Activated CD8-positive, alpha-beta memory T cell treated with anti-CD3 and anti-CD28 coated beads for 1 hour (primary cell): ENCODE results near the gene TSPAN16.

ENCODE experiments used
- DNase-seq, 2 donors: peaks; one replicate each; pipeline ENCODE4 v3.0.0-alpha.2; 2020; ENCODE audit warnings: low read depth in 1 of 2; ENCODE audit errors: extremely low read depth in 1 of 2

Gene TSPAN16

DNA sequence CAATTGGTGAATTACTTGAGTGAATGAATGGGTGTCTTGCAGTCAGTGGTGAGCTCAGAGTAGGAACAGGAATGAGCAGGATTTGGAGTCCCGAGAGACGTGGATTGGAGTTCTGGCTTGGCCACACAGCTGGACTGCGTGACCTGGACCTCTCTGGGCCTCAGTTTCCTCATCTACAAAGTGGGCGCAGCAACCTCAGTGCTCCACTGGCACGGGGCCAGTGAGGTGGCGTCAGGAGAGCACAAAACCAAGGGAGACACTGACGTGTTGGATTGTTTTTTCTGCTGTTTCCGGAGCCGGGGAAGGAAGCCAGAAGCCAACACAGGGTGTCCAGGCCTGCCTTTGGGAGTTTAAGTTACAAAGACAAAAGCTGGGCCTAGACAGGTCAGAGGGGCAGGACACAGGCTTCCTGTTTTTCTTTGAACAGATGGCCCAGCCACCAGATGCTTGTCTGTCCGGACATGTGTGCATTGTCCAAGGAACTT lies 27.1 kb upstream of the TSPAN16 start:
- DNase-seq: no peak

DNA sequence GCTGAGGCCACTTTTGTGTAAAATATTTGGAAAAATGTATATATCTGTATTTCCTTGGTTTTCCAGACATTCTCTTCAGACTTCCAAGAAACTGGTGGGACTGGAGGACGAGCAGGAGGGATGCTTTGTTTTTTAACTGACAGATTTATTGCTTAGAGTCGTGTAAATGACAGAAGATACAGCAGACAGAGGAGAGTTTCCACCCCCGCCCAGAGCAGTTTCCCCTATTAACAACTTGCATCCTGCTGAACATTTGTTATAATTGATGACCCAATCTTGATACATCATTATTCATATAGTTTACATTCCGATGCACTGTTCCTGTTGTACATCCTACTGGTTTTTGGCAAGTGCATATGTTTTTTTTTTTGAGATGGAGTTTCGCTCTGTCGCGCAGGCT lies 26.6 kb upstream of the TSPAN16 start:
- no peak for DNase-seq

DNA sequence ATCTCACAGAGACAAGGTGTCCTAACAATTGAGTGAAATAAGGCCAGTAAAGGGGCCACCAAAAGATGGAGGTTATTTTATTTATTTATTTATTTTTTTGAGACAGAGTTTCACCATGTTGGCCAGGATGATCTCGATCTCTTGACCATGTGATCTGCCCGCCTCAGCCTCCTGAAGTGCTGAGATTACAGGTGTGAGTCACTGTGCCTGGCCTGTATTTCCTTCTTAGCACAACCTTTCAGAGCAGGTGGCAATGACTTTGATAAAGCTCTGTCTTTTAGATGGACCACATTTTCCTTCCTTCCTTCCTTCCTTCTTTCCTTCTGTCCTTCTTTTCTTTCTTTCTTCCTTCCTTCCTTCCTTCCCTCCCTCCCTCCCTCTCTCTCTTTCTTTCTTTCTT lies 22.7 kb upstream of the TSPAN16 start:
- no peak for DNase-seq

DNA sequence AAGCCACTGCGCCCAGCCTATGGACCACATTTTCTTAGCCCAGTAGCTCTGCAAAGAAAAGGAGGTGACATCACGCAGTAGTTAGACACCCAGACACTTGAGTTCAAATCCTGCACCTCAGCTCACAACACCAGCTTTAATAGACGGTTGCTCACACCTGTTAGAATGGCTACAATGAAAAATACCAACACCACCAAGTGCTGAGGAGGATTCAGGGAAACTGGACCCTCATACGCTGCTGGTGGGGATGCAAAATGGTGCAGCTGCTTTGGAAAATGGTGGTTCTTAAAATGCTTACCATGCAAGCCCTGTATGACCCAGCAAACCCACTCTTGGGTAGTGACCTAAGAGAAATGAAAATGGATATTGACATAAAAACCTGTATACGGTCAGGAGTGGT lies 22.0 kb upstream of the TSPAN16 start:
- DNase-seq: no peak

DNA sequence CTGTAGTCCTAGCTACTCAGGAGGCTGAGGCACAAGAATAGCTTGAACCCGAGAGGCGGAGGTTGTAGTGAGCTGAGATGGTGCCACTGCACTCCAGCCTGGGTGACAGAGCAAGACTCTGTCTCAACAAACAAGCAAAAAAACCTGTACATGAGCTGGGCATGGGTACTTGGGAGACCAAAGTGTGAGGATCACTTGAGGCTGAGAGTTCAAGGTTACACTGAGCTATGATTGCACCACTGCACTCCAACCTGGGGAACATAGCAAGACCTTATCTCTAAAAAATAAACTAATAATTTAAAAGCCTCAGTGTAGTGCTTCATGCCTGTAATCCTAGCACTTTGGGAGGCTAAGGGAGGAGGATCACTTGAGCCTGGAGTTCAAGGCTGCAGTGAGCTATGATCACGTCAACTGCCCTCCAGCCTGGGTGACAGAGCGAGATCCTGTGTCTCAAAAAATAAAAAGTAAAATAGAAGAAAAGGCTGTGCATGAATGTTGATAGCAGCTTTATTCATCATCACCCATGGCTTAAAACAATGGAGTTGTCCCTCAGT lies 21.4 kb upstream of the TSPAN16 start:
- no peak for DNase-seq

DNA sequence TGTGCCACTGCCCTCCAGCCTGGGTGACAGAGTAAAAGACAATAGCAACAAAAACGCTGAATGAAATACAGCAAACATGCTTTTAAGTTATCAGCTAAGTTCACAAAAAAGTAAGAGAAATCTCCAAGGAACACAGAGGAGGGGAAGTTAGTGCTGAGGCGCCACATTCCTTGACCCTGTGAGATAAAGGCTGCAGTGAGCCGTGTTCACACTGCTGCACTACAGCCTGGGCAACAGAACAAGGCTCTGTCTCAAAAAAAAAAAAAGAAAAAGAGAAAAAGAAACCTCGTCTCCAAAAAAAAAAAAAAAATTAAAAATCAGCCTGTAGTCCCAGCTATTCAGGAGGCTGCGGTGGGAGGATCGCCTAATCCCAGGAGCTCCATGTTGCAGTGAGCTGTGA lies 17.3 kb upstream of the TSPAN16 start:
- DNase-seq: no peak

DNA sequence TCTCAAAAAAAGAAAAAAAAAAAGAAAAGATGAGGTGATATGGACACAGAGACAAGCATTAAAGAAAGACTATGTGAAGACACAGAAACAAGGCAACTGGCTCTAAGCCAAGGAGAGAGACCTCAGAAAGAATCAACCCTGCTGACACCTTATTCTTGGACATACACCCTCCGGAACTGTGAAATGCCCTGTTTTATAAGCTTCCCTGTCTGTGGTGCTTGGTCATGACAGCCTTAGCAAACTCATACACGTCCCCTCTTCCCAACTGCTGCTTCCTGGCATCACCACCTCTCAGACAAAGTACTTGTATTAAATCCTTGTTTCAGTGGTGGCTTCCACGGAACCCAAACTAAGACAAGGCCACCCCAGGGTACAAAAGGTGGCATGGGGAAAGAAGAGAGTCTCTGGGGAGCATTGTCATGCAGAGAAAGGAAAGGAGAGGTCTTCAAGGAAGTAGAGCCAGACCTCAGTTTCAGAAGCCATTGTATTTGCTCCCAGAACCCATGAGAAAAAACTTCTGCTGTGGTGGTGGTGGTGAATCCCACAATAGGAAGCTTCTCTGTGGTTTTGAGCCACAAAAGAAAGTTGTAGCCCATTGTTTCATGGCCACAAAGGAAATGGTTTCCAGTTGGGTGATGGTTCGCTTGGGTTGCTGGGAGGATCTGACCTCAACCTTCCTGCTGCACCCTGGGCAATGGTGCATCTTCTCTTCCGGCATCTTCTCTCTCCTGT lies 16.3 kb upstream of the TSPAN16 start:
- no peak for DNase-seq

DNA sequence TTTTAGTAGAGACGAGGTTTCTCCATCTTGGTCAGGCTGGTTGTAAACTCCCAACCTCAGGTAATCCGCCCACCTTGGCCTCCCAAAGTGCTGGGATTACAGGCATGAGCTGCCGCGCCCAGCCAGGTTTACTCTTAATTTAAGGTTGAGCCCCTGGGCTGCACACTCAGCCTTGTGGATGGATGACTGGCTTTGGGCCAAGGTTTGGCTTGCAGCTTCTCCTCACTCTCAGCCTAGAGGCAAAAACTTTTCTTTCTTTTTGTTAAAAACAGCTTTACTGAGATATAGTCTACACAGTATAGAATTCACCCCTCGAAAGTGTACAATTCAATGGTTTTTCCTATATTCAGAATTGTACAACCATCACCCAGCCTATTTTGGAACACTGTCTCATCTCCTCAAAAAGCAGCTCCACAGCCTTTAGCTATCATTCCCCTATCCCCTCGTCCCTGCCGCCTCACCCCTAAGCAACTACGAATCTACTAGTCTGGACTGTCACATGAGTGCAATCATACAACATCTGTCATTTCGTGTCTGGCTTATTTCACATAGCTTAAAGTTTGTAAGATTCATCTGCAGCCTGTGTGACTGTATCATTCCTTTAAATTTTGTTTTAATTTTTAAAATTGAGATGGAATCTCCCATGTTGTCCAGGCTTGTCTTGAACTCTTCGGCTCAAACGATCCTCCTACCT lies 14.5 kb upstream of the TSPAN16 start:
- no peak for DNase-seq

DNA sequence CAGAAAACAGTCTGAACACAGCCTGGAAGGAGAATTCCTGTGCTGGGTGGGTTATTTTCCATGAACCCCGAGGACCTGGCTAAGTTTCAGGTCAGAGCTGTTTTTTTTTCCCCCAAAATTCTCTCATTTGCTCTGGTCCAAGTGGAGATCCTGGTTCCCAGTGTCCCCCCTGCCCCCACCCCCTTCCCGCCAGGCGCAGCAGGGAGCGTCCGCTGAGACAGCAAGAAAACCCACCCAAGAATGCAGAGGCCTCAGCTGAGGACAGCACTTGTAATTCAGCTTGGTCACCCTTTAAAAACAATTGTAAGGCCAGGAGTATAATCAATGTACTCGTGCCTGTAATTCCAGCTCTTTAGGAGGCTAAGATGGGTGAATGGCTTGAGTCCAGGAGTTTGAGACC lies 11.4 kb upstream of the TSPAN16 start:
- no peak for DNase-seq

DNA sequence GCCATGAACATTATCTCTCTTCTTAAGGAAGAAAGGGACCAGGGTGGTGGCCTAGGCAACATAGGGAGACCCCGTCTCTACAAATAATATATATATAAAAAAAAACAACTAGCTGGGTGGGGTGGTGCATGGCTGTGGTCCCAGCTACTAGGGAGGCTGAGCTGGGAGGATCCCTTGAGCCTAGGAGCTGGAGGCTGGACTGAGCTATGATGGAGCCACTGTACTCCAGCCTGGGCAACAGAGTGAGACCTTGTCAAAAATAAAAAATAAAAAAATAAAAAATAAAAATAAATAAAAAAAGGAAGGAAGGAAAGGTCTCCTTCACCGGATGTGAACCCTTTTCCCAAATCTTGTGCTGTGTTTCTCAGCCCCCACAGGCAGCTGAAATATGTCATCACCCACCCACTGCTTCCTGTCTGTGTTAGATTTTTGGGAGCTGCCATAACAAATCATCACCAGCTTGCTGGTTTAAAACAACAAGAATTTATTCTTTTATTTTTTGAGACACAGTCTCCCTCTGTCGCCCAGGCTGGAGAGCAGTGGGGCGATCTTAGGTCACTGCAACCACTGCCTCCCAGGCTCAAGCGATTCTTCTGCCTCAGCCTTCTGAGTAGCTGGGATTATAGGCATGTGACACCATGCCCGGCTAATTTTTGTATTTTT lies 9.5 kb upstream of the TSPAN16 start:
- no peak for DNase-seq

DNA sequence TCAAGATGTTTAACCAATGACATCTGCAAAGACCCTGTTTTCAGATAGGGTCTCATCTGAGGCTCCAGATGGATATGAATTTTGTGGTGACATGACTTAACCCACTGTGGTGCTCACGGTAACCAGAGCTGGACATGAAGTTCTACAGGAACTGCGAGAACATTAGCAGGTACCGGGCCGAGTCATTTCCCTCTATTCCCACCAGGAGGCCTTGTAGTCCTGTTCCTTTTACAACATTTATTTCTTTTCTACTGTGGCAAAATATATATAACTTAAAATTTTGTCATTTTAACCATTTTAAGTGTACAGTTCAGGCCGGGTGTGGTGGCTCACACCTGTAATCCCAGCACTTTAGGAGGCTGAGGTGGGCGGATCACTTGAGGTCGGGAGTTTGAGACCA lies 7.6 kb upstream of the TSPAN16 start:
- no peak for DNase-seq

DNA sequence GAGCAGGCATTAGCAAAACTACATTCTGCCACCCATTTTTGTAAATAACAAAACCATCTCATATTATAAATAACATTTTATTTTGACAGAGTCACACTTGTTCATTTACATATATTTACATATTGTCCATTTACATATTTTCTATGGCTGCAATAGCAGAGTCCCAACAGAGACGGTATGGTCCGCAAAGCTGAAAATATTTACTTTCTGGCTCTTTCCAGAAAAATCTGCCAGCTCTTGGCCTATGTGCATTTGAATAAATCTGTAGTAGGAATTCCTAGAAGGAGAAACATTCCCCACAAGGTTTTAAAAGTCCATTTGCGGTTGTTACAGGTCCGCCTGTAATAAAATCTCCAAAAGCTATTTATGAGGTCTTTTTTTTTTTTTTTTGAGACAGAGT lies 5.7 kb upstream of the TSPAN16 start:
- no peak for DNase-seq

DNA sequence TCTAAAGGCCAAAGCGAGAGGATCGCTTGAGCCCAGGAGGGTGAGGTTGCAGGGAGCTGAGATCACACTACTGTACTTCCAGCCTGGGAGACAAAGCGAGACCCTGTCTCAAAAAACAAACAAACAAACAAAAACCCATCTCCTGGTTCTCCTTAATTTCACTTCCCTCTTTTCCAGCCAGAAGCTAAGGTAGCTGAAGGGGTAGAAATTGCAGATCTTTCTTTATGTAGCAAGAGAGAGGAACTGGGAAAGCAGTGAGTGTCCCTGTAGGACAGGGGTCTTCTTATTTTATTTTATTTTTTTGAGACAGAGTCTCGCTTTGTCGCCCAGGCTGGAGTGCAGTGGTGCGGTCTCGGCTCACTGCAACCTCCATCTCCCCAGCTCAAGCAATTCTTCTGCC lies 4.5 kb upstream of the TSPAN16 start:
- no peak for DNase-seq

DNA sequence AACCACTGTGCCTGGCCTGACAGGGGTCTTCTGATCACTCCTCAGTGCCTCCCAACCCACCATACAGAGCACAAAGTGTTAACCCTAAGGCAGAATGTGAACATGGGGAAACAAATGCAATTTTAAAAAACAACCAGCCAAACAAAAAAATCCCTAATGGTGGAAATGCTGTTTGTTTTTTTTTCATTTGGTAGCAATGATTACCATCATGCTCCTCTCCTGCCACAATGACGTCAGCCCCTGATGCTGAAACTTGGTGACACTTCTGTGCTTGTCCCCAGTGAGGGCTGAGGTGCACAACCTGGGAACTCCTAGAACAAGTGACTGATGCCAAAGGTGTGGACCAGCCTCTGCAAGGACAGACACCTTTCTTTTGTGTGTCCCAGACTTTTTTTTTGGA lies 4.0 kb upstream of the TSPAN16 start:
- no peak for DNase-seq

DNA sequence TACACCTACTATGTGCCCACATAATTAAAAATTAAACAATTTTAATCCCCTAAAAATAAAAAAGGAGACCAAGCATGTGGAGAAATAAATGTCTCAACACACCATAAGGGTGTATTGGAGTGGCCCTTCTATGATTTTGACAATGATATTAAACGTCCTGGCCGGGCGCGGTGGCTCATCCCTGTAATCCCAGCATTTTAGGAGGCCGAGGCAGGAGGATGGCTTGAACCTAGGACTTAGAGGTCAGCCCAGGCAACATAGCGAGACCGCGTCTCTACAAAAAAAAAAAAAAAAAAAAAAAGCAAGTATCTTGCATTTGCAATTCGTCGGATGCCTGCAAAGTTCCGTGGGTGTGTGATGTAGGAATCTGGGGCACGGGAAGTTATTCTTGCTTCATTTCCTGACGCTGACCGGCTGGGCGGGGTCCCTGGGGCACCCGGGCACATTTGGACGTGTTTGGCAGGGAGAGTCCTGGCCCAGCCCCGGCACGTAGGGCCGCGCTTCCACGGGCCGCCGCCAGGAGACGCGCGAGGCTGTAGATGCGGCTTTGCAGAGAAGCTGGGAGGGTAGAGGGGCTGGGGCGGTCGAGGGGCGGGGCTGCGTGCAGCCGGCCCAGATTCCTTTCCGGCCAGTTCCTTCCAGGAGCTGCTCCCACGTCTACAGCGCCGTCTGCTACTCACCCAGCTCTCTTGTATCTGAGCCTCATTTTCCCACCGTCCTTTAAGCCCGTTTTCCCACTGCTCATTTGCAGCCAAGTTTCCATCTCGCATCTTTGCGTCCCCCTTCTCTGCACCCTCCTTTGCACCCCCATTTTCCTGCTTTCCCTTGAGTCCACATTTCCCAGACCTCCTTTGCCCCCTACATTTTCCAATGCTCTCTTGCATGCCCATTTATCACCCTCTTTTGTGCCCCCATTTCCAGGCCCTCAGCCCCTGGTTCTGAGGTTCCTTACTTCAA lies 2.2 kb upstream of the TSPAN16 start:
- peak; percentile 16 to 65 for DNase-seq

DNA sequence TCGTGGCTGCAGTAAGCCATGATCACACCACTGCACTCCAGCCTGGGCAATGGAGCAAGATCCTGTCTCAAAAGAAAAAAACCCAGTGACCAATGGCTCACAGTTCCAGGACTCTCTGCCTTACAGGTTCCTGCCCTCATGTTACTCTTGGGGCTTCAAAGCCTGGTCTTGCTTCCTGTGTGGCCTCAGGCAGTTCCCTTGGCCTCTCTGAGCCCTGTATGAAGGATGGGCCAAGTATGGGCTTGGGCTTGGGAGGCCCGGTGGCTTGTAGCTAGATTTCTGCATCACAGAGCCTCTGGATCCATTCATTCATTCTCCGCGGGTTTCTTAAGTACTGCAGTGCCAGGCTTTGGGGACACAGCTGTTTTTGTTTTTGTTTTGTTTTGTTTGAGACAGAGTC lies 780 bp upstream of the TSPAN16 start:
- no peak for DNase-seq

DNA sequence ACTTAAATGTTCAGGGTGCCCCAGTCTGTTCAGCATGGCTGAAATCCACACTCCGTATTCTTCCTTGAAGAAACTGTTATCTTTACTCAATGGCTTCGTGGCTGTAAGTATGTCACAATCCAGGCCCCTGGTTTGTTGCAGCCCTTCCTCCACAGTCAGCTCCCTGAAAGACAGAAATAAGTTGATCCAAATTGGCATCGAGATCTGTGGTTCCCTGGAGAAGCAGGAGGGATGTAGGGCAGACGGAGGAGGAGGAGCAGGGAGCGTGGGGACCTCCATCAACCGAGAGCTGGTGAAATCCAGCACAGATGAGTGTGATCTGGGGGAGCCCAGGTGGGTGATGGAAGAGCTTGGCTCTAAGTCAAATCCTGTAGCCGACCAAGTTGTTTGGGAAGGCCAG lies 304 bp downstream of the TSPAN16 start:
- no peak for DNase-seq

DNA sequence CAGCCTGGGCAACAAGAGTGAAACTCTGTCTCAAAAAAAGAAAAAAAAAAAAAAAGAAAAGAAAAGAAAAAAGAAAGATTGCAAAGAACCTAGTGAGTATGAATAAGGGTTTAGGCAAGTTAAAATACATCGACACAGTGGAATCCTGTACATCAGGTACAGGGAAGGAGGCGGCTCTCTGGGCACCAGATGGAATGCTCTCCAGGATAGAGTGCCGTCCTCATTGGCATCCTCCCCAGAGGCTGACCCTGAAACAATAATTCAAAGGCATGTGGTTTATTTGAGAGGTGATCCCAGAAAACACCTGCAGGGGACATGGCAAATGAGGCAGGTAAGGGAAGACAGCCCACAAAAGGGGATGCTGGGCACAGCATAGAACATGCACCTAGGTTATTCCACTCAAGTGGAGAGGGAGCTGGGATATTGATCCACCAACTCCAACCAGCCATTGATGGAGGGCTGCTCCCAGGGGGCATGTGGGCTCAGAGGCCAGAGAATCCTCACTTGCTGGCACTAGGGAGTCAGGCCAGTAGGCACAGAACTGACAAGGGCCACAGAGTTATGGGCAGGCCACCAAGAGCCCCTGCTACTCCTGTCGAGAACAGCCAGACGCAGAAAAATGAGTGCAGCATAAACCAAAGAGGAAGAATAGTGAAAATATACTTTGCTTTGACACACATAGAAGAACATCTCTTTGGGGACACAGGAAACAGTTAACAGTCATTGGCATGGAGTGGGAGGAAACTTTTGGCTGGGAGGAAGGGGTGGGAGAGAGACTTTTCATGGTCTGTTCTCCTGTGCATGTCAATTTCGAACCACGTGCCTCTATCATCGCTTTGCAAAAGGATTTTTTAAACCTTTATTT lies 4.2 kb downstream of the TSPAN16 start:
- no peak for DNase-seq

DNA sequence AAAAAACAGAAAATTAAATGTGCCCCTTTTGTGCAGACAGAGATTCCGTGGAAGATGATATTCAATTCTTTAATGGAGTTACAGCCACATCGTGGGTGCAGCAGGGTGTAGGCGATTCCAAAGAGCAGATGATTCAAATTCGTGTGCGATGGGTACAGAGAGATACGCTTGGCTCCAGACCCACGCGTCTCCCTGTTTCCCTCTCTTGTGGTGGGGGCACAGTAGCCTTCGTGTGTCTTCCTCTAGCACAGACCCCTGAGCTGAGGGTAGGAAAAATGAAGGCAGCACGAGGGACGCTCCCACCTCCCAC lies 4.8 kb downstream of the TSPAN16 start:
- no peak for DNase-seq

DNA sequence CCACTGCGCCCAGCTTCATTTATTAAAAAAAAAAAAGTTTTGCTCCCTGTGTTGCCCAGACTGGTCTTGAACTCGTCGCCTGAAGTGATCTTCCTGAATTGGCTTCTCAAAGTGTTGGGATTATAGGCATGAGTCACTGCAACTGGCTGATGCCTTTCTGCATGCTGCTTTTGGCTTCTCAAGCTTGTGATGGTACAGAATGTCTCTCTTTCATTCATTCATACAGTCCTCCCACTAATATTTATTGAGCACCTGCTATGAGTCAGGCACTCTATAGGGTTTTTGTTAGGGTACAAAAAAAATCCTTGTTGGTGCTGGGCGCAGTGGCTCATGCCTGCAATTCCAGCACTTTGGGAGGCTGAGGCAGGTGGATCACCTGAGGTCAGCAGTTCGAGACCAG lies 9.0 kb downstream of the TSPAN16 start:
- DNase-seq: no peak
